PFSK-1 (cell line): ENCODE data around the gene SDK1.

Source experiments
- FOXP2 ChIP-seq: optimal IDR thresholded peaks from 2 replicates; pipeline ENCODE3; 2011; ENCODE audit warnings: borderline replicate concordance, control low read depth, inconsistent platforms; ENCODE audit not compliant: insufficient read depth; ENCODE audit errors: extremely low read length, extremely low read depth
- POLR2AphosphoS5 ChIP-seq: IDR thresholded peaks from 2 replicates; pipeline ENCODE4 v1.6.1; 2012; ENCODE audit warnings: low read depth, mild to moderate bottlenecking, control low read depth, low read length, moderate library complexity
- REST ChIP-seq, 2 experiments: IDR thresholded peaks; 2 replicates each; pipeline versions ENCODE4 v1.6.1 to v1.8.0; 2011 to 2012; ENCODE audit warnings: low read depth in 2 of 2, low read length in 2 of 2, control low read depth in 1 of 2, inconsistent platforms in 1 of 2, mild to moderate bottlenecking in 1 of 2, moderate library complexity in 1 of 2; ENCODE audit not compliant: insufficient read depth in 1 of 2
- SIN3A ChIP-seq: IDR thresholded peaks from 2 replicates; pipeline ENCODE4 v1.6.1; 2012; ENCODE audit warnings: mild to moderate bottlenecking, low read length, moderate library complexity, borderline replicate concordance; ENCODE audit not compliant: insufficient read depth
- TAF1 ChIP-seq: IDR thresholded peaks from 2 replicates; pipeline ENCODE4 v1.6.1; 2012; ENCODE audit warnings: low read length, control low read depth, borderline replicate concordance; ENCODE audit not compliant: insufficient read depth

SDK1 gene

GRCh38 chr7:4234886-4235285 lies 933.8 kb downstream of the SDK1 start:
- TF ChIP-seq SIN3A, result no peak
- no peak for TF ChIP-seq FOXP2
- no peak for TF ChIP-seq REST (IDR thresholded peaks at IDR 0.05; ENCODE audit: insufficient read depth in 1 of 2, low read depth in 2 of 2, low read length in 2 of 2)
- no peak for TF ChIP-seq POLR2AphosphoS5
- no peak for TF ChIP-seq TAF1

- TF ChIP-seq SIN3A (no peak), FOXP2 (no peak), REST (IDR thresholded peaks at IDR 0.05; ENCODE audit: insufficient read depth in 1 of 2, low read depth in 2 of 2, low read length in 2 of 2) (no peak), TAF1 (no peak), POLR2AphosphoS5 (no peak)
Observed at GRCh38 chr7:4235596-4235995, 934.5 kb downstream of the SDK1 start.

- TF ChIP-seq REST (IDR thresholded peaks at IDR 0.05; ENCODE audit: insufficient read depth in 1 of 2, low read depth in 2 of 2, low read length in 2 of 2) (no peak), SIN3A (no peak), TAF1 (no peak), POLR2AphosphoS5 (no peak), FOXP2 (no peak)
Observed at GRCh38 chr7:4236389-4236788, 935.3 kb downstream of the SDK1 start.

- no peak for TF ChIP-seq SIN3A
Observed at GRCh38 chr7:4237296-4238235, 936.5 kb downstream of the SDK1 start.

GRCh38 chr7:4238861-4239260 lies 937.8 kb downstream of the SDK1 start:
- TF ChIP-seq TAF1 (no peak), SIN3A (no peak), POLR2AphosphoS5 (no peak), REST (IDR thresholded peaks at IDR 0.05; ENCODE audit: insufficient read depth in 1 of 2, low read depth in 2 of 2, low read length in 2 of 2) (no peak), FOXP2 (no peak)
